Fibroblast of lung (primary cell): Measurements from ENCODE around the gene PDE4D.

Experiments
- EZH2 ChIP-seq: IDR thresholded peaks from 2 replicates; pipeline ENCODE4 v1.5.1; 2012; ENCODE audit warnings: low read length, control low read depth, mild to moderate bottlenecking; ENCODE audit errors: missing control alignments
- TF ChIP-seq, protein P1 (sequence below), 2 donors: IDR thresholded peaks in 1 of 2; conservative IDR thresholded peaks in 1 of 2; 1 replicate in 1 of 2; 2 replicates in 1 of 2; pipeline ENCODE4 v1.5.1; 2011 to 2012; ENCODE audit warnings: low read length in 2 of 2, control low read depth in 1 of 2, inconsistent platforms in 1 of 2, low read depth in 1 of 2, mild to moderate bottlenecking in 1 of 2

DNA sequence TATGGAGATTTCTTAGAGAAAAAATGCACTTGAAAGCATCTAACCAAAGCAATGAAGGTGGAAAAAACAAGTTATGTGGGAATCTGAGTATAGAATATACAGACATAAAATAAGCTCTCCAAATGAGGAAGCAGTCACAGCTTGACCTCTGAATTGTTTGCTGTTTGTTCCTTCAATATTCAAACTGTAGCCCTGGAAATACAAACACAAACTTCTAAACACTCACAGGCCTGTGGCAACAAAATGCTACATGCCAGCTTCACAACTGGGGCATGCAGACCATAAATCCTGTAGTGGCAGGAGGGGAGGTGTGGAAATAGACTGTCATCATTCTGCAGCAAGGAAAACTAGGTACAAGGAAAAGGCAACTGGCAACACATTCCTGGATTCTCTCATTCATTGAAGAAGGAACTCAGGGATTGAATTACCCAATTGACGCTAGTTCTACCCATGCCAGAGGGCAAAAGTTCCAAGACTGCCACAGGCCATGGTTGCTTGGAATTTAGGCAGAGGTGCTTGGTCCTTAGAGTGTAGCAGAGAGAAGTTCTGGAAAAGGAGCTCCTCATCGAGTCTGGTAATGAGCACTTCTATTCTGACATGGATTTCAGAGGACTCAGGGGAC, 349.6 kb downstream of the PDE4D start:
- TF ChIP-seq, protein P1, sequence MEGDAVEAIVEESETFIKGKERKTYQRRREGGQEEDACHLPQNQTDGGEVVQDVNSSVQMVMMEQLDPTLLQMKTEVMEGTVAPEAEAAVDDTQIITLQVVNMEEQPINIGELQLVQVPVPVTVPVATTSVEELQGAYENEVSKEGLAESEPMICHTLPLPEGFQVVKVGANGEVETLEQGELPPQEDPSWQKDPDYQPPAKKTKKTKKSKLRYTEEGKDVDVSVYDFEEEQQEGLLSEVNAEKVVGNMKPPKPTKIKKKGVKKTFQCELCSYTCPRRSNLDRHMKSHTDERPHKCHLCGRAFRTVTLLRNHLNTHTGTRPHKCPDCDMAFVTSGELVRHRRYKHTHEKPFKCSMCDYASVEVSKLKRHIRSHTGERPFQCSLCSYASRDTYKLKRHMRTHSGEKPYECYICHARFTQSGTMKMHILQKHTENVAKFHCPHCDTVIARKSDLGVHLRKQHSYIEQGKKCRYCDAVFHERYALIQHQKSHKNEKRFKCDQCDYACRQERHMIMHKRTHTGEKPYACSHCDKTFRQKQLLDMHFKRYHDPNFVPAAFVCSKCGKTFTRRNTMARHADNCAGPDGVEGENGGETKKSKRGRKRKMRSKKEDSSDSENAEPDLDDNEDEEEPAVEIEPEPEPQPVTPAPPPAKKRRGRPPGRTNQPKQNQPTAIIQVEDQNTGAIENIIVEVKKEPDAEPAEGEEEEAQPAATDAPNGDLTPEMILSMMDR (conservative IDR thresholded peaks at IDR 0.05 in 1 of 2, IDR thresholded peaks at IDR 0.05 in 1 of 2; ENCODE audit: low read depth in 1 of 2, low read length in 2 of 2), result no peak
- no peak for TF ChIP-seq EZH2
